HG02852 (cell line): ENCODE data around the gene PRKCA.

Experiments
- ATAC-seq: cut with Tn5 transposase; IDR thresholded peaks from one replicate; pipeline ENCODE4 v1.9.1; 2021; ENCODE audit warnings: mild to moderate bottlenecking, moderate library complexity; ENCODE audit not compliant: unreplicated experiment

The PRKCA gene

GRCh38 chr17:66781135-66781534 is 478.7 kb downstream of the PRKCA start:
- no peak for ATAC-seq

DNA sequence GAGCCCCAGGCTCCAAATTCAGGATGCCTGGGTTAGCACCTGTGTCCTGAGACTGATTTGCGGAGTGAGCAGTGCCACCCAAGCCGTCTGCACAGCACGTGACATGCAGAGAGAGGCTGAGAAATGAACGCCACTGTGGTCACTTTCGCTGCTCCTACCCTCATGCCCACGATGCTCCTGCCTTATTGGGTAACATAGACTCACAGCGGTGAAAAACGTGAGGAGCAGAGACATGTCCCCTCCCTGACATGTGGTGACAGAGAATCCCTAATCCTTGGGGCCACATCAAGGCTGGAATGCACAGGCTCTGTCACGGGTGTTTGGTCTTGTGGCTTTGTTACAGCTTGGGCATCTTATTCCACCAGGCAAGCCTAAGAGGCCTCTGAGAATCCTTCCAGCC is 480.4 kb downstream of the PRKCA start:
- ATAC-seq: no peak

DNA sequence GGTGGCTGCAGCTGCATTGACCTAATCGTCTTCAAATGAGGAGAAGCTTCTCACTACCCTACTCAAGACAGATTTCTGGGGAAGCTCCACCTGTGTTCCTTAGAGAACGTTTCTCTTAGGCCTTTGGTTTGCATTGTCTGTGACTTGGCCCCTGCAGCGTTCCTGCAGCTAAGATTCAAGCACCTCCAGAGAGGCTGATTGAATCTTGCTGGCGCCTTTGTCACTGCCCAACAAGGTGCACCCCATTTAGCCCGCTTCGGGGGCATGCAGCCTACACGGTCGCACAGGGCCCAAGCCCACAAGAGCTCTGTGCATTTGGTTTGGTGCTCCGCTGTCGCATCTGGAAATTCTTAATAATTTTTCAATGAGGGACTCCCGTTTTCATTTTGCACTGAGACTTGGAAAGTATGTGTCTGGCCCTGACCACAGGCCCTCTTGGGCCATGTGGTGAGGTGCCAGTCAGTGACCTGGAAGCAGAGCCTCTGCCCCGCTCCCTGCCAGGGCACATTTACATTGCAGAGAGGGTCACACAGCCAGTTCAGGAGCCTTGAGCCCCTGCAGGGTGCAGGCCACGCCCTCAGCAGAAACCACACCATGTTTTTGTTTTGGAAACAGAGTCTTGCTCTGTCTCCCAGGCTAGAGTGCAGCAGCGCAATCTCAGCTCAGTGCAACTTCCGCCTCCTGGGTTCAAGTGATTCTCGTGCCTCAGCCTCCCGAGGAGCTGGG is 481.4 kb downstream of the PRKCA start:
- no peak for ATAC-seq

DNA sequence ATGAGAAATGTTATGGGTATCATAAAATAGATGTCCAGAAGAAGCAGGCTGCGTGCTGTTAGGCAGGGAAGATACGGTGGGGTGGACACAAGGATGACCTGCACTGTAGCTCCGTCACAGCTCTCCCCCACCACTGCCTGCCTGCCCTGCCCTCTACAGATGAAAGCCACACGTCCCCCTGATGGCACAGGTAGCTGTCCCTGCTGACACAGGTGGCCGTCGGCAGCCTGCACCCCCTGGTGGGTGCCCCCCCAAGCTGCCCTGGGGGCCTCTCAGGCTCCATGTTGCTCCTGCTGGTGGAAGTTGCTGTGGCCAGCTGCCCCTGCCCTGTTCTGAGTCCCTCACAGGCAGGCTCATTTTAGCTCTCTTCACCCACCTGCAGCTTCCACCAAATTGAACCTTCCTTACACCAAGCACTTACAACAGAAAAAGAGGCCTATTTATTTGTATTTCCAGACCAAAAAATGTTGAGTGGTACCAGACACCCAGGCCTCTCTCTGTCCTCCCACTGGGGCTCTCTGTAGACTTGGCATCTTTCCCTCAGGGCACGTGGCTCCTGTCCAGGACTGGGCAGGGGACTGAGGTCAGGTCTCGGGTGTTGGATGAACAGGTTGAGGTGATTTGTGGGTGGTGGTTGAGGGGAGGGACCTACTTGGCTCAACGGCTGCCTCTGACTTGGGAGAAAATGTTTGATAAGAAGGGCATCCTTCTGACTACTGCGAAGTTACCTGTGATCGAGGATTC is 482.4 kb downstream of the PRKCA start:
- ATAC-seq: no peak

DNA sequence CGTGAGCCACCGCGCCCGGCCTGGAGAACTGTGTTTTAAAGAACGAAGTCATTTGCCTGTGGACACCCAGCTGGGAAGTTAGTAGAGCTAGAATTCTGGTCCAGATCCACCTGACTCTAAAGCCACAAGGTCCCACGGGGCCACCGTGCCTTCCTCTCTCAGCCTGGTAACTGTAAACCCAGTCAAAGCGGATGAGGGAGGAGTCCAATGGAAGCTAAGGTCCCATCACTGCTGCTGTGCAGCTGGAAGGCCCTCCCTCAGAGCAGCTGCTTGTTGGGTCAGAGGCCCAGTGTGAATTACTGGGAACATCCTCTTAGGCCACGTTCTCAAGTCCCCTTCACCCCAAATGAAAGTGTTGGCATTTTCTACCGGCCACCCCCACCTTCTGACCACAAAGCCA is 483.7 kb downstream of the PRKCA start:
- ATAC-seq: no peak

- no peak for ATAC-seq
These were observed 485.5 kb downstream of the PRKCA start for GRCh38 chr17:66787914-66788313.

- ATAC-seq: no peak
These were observed 486.7 kb downstream of the PRKCA start for GRCh38 chr17:66789093-66789492.

DNA sequence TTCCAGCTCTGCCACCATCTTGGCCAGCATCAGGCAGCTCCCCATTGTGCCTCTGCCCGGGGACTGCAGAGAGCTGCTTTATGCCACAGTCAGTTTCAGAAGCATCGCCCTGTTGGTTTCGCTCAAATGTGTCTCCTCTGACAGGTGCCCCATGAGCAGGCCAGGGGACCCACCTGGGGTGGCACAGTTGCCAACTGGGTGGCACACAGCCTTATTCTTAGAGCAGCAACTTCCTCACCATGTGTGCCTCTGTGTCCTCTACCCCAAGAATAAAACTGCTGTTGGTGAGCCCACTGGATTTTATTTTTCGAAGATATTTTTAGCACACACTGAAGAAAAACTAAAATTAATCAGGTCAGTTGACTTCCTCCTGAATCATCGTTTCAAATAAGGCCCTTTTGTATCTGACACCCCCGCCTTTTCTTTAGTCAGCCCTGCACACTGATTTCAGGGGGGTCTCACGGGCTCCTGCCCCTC is 487.6 kb downstream of the PRKCA start:
- ATAC-seq: no peak

GRCh38 chr17:66790501-66791061 is 488.2 kb downstream of the PRKCA start:
- no peak for ATAC-seq

GRCh38 chr17:66791347-66791746 is 488.9 kb downstream of the PRKCA start:
- ATAC-seq: no peak

DNA sequence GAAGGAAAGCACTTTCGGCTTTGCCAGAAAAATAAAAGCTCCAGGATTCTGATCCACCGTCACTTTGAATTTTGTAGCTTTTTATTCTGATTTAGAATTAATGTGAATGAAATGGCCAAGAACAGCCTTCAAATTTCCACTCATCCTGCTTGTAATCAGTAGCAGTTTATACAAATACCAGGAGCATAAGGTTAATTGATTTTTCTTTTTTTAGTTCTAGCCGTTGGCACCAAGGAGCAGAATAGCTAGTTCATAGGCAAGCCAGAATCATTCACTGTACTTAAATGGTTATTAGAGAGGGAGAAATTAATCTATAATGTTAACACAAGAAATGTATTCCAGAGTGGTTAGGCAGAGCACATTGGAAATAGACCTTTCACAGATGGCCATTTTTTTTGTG is 491.4 kb downstream of the PRKCA start:
- no peak for ATAC-seq

DNA sequence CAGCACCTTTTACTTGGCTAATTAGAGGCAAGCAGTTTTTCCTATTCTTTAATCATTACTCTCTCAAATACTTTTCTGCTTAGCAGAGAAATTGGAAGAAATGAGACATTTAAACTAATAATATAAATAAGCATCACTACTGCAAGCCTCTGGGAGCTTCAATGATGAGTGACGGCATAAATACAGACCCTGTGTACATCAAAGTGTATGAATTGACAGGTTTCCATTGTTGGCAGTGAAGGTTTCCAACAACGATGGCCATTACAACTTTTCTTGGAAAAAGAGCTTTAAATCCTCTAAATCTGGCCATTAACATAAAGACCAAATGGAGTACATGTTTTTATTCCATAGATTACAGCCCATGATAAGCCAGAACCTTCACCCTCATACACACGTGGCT is 493.1 kb downstream of the PRKCA start:
- ATAC-seq: no peak

- no peak for ATAC-seq
These were observed 497.6 kb downstream of the PRKCA start for GRCh38 chr17:66799849-66800537.

GRCh38 chr17:66803474-66803951 is 501.1 kb downstream of the PRKCA start:
- no peak for ATAC-seq

GRCh38 chr17:66805567-66805966 is 503.2 kb downstream of the PRKCA start:
- no peak for ATAC-seq

DNA sequence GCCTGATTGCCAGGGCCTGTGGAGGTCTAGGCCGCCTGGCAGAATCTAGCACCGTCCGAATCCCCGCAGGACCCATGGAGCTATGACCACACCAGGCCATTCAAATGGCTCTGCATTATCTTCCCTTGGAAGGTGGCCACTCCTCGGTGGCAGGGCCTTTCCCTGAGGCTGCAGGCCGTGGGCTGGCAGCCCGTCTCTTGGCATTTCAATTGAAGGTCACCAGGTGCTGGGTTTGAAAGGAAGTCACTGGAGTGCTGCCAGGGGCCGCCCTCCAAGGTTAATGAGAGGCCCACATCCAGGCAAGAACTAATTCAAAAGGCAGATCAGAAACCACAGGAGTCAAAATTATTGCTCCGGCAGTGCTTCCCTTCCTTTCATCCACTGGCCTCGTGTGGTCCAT is 504.8 kb downstream of the PRKCA start:
- ATAC-seq: no peak

DNA sequence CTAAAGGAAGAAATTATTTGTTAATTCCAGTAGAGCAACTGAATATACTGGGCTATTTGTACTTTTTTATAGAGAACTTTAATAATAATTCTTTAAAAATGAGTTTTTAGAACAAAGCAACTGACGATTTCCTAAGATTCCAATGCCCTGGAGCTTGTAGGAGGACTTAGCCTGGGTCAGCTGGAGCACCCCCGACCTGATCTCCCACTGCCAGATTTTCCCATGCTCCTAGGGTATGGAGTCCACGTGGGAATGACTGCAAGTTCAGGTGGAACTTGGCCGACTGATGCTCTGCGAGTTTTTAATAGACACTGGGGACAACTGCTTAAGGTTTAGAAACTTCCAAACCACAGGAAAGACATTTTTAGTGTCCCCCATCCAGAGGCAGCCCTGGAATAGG is 507.0 kb downstream of the PRKCA start:
- ATAC-seq: no peak

DNA sequence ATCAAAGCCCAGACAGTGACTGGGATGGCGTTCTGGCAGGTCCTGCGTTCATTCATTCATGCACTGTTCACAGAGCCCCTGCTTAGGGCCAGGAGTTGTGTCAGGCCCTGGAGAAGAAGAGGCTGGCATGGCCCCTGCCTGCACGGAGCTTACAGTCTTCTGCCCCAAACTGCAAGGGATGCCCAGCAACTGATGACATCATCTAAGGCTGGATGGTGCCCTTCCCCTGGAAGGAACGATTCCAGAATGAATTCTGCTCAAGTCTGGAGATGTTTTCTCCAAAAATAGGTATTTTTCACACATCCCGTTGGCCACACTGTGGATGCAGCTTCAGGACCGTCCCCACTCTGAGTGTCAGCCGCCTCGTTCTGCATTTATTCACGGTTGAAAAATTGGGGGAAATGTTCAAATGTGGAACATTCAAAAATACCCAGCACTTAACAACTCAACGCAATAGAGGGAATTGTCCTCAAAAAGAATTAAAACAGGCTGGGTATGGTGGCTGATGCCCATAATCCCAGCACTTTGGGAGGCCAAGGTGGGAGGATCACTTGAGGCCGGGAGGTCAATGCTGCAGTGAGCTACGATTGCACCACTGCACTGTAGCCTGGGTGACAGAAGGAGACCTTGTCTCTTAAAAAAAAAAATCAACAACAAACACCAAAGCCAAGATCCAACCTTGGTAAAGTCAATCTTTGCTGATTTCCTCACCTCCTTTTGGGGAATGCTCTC is 508.7 kb downstream of the PRKCA start:
- ATAC-seq: no peak

- ATAC-seq: no peak
These were observed 509.3 kb downstream of the PRKCA start for GRCh38 chr17:66811683-66812054.

DNA sequence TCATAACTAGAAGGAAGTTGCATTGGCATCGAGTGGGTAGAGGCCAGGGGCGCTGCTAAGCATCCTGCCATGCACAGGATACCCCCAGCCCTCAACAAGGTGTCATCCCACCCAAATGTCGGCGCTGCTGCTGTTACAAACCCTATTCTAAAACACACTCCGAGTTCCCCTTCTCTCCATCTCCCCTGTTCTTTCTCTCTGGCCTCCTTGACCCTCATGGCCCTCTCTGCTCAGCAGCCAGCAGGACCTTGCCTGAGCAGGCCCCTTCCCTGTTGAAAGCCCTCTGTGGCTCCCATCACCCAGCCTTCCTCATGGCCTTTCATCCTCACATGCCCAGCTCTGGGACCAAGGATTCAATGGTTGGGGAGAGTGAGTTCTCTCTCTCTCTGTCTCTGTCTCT is 510.2 kb downstream of the PRKCA start:
- ATAC-seq: no peak

- ATAC-seq: no peak
These were observed 510.9 kb downstream of the PRKCA start for GRCh38 chr17:66813296-66813695.
